ENCODE results near the gene RNPEPL1. TPM values are rescaled to one million over a fixed set of nuclear protein-coding genes. Genes with fewer than 3 reads are reported as not detected.

The RNPEPL1 gene
- total and polyA plus RNA-seq, 2 experiments from 2014 or later, result 49.0 to 61.2 TPM

DNA sequence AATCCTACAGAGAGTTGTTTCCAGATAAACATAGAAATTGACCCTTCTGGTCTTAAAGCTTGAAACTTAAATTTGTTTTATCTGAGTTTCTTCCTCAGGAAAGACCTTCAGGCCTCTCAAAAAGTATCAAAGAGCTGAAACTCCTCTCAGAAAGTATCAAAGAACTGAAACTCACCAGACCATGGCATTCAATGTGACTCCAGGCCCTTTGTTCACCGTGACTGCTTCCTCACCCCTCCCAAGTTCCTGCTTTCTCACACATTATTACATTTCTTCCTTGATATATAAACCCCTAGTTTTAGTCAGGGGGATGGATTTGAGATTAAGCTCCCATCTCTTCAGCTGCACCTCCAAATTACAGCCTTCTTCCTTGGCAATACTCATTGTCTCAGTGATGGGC is 16.5 kb upstream of the RNPEPL1 start:
- no peak for TF ChIP-seq CTCF (IDR thresholded peaks at IDR 0.05; ENCODE audit: low read depth, low read length)

DNA sequence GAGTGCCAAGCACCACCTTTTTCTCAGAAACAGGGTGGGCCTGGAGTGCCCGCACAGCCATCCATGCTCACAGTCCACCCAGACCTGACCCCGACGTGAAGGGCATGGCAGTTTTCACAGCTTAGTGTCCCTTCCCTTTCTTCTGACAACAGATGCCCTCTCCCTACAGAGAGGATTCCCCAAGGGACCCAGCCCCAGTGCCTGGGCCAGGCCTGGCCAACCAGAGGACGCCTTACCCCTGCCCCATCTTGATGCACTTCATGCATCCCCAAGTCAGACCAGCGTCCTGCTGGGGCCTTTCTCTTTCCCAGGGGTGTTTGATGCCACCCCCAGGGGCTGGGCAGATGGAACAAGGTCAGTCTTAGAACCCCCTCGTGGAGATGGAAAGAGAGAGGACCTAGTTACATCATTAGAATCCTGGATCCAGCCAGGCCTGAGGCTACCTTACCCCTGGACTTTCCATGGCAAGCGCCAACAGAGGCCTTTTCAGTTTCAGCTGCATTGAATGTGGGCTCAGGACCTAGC is 14.3 kb upstream of the RNPEPL1 start:
- TF ChIP-seq CTCF (IDR thresholded peaks at IDR 0.05; ENCODE audit: low read depth, low read length), result no peak
- no peaks in the 10 kb centered on the region for H3K27me3 ChIP-seq
- DNase-seq (ENCODE audit: low read depth in 1 of 2, low spot score in 1 of 2), result no peak
- no peak overlapping the region for H3K4me3 ChIP-seq
- no peak overlapping the region for H3K27ac ChIP-seq
- no peaks in the 10 kb centered on the region for H3K36me3 ChIP-seq
- H3K9me3 ChIP-seq (ENCODE audit: low read depth), result no peaks in the 10 kb centered on the region
- H3K4me1 ChIP-seq (ENCODE audit: low read depth), result no peaks in the 10 kb centered on the region

More for the DNA sequence above, 16.5 kb upstream of the RNPEPL1 start:
- no peaks in the 10 kb centered on the region for H3K36me3 ChIP-seq
- H3K27me3 ChIP-seq, result no peaks in the 10 kb centered on the region
- H3K4me3 ChIP-seq, result no peak overlapping the region
- H3K9me3 ChIP-seq (ENCODE audit: low read depth), result no peaks in the 10 kb centered on the region
- H3K27ac ChIP-seq, result no peak overlapping the region
- H3K4me1 ChIP-seq (ENCODE audit: low read depth), result no peaks in the 10 kb centered on the region
- DNase-seq (ENCODE audit: low read depth in 1 of 2, low spot score in 1 of 2), result no peak

GRCh38 chr2:240554767-240555493 is 13.4 kb upstream of the RNPEPL1 start:
- Histone ChIP-seq H3K9me3 (ENCODE audit: low read depth) (no peaks in the 10 kb centered on the region), H3K4me3 (no peak overlapping the region), H3K4me1 (ENCODE audit: low read depth) (no peaks in the 10 kb centered on the region), H3K36me3 (no peaks in the 10 kb centered on the region), H3K27me3 (no peaks in the 10 kb centered on the region), H3K27ac (no peak overlapping the region)
- DNase-seq (ENCODE audit: low read depth in 1 of 2, low spot score in 1 of 2), result no peak
- TF ChIP-seq CTCF (IDR thresholded peaks at IDR 0.05; ENCODE audit: low read depth, low read length), result no peak

DNA sequence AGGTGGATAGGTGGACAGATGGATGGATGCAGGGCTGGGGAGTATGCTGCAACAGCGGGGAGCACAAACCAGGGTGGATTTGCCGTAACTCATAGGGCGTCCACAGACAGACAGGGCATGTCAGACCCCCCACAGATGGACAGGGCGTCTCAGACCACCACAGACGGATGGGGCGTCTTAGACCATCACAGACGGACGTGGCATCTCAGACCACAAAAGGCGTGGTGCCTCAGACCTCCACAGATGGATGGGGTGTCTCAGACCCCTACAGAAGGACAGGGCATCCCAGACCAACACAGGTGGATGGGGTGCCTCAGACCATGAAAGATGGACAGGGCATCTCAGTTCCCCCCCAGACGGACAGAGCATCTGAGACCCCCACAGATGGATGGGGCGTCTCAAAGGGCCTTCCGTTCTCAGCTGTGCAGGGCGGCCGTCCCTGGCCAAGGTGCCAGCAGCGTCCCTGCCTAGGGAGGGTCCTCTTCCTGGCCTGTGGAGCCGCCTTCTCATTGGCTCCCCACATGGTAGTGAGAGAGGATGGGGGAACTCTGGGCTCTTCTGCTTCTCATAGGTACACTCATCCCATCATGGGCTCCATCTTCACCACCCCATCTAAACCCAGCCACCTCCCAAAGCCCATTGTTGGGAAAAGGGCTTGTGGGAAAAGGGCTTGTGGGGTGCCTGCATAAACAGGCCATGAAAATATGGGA is 12.6 kb upstream of the RNPEPL1 start:
- TF ChIP-seq CTCF (IDR thresholded peaks at IDR 0.05; ENCODE audit: low read depth, low read length), result no peak
- DNase-seq (ENCODE audit: low read depth in 1 of 2, low spot score in 1 of 2), result no peak
- Histone ChIP-seq H3K27me3 (no peaks in the 10 kb centered on the region), H3K27ac (no peak overlapping the region), H3K4me3 (no peak overlapping the region), H3K36me3 (no peaks in the 10 kb centered on the region), H3K9me3 (ENCODE audit: low read depth) (no peaks in the 10 kb centered on the region), H3K4me1 (ENCODE audit: low read depth) (no peaks in the 10 kb centered on the region)

DNA sequence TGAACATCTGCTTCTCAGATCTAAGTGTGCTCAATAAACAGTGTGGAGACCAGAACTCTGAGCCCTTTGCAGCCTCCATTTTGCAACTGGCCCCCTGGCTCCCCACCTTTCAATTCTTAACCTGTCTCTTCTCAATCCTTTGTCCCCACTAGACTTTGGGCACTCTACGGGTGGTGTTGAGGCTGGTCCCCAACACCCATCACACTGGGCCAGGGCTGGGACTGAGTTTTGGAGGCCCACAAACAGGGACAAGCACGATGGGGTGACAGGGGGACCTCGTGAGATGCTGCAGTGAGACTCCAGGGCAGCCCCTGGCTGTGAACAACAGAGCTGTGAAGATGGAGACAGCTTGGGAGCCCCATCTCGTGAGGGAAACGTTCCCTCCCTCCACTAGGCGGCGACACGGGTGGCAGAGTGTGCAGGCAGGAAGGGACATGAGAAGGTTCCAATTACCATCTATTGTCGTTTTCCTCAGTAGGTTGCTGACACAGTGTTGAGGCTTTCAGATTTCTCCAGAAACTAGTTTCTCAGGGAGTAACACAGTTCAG is 11.7 kb upstream of the RNPEPL1 start:
- peak; percentile 40 to 58 for DNase-seq (ENCODE audit: low read depth in 1 of 2, low spot score in 1 of 2)
- Histone ChIP-seq H3K4me3 (no peak overlapping the region), H3K27me3 (no peaks in the 10 kb centered on the region), H3K27ac (no peak overlapping the region), H3K36me3 (no peaks in the 10 kb centered on the region), H3K4me1 (ENCODE audit: low read depth) (peaks cover 4% of the 10 kb centered on the region), H3K9me3 (ENCODE audit: low read depth) (no peaks in the 10 kb centered on the region)
- TF ChIP-seq CTCF (IDR thresholded peaks at IDR 0.05; ENCODE audit: low read depth, low read length), result peak; percentile 68

Measured in cardiac muscle cell (in vitro differentiated cells and primary cell).